ENCODE measurements around the gene TRIP11. TPM values are rescaled to one million over a fixed set of nuclear protein-coding genes. Genes with fewer than 3 reads are reported as not detected.

TRIP11 gene
- total RNA-seq, 1 donor from 2014 or later, result 28.8 TPM

GRCh38 chr14:91920526-91920925 lies 119.3 kb downstream of the TRIP11 start:
- DNase-seq (ENCODE audit: low read depth), result peak; percentile 64

- DNase-seq (ENCODE audit: low read depth), result peak; percentile 38
These were observed 120.0 kb downstream of the TRIP11 start for GRCh38 chr14:91919814-91920213.

GRCh38 chr14:91918186-91918883 lies 121.5 kb downstream of the TRIP11 start:
- no peak for DNase-seq (ENCODE audit: low read depth)

Other genes with a start within 250 kb of the TRIP11 start
- not detected in 2 replicates for gene TC2N, start 172.5 kb downstream of the TRIP11 start, total RNA-seq
- gene FBLN5, start 92.4 kb downstream of the TRIP11 start, total RNA-seq, result 4.9 and 7.3 TPM in 2 replicates
- 25.2 and 42.8 TPM in 2 replicates for gene ATXN3, start 66.5 kb upstream of the TRIP11 start, total RNA-seq
- gene NDUFB1, start 81.6 kb upstream of the TRIP11 start, total RNA-seq, result 511 and 521 TPM in 2 replicates
- gene CPSF2, start 81.9 kb upstream of the TRIP11 start, total RNA-seq, result 54.7 and 65.2 TPM in 2 replicates